Measurements from ENCODE around the gene GLI2. TPM values are rescaled to one million over a fixed set of nuclear protein-coding genes. Genes with fewer than 3 reads are reported as not detected.

Gene GLI2
- total RNA-seq, 1 experiment from 2014 or later = not detected

GRCh38 chr2:120770641-120771040 is 35.0 kb downstream of the GLI2 start:
- Histone ChIP-seq H3K9ac (ENCODE audit: low read length) (no peak overlapping the region), H2AFZ (ENCODE audit: low read length) (no peak overlapping the region), H4K20me1 (ENCODE audit: insufficient read depth, low read depth, low read length) (no peaks in the 10 kb centered on the region), H3K4me2 (ENCODE audit: low read depth, low read length, poor library complexity, severe bottlenecking) (no peak overlapping the region), H3K9me2 (replicated peaks; ENCODE audit: insufficient read depth, low read length) (no peaks in the 10 kb centered on the region), H3K4me3 (ENCODE audit: low read length) (no peak overlapping the region), H3K27me3 (ENCODE audit: low read length) (no peaks in the 10 kb centered on the region), H3K4me1 (ENCODE audit: low read length) (no peaks in the 10 kb centered on the region), H3K27ac (ENCODE audit: low read length) (no peak overlapping the region), H3K9me3 (ENCODE audit: low read length) (no peaks in the 10 kb centered on the region), H3K79me2 (ENCODE audit: low read length) (no peaks in the 10 kb centered on the region), H3K36me3 (ENCODE audit: insufficient read depth, low read length) (no peaks in the 10 kb centered on the region)
- DNase-seq = no peak

GRCh38 chr2:120771111-120771780 is 35.6 kb downstream of the GLI2 start:
- Histone ChIP-seq H3K4me2 (ENCODE audit: low read depth, low read length, poor library complexity, severe bottlenecking) (no peak overlapping the region), H3K36me3 (ENCODE audit: insufficient read depth, low read length) (no peaks in the 10 kb centered on the region), H3K9me3 (ENCODE audit: low read length) (no peaks in the 10 kb centered on the region), H3K9ac (ENCODE audit: low read length) (no peak overlapping the region), H4K20me1 (ENCODE audit: insufficient read depth, low read depth, low read length) (no peaks in the 10 kb centered on the region), H3K4me1 (ENCODE audit: low read length) (no peaks in the 10 kb centered on the region), H2AFZ (ENCODE audit: low read length) (no peak overlapping the region), H3K79me2 (ENCODE audit: low read length) (no peaks in the 10 kb centered on the region), H3K27me3 (ENCODE audit: low read length) (no peaks in the 10 kb centered on the region), H3K4me3 (ENCODE audit: low read length) (no peak overlapping the region), H3K27ac (ENCODE audit: low read length) (no peak overlapping the region), H3K9me2 (replicated peaks; ENCODE audit: insufficient read depth, low read length) (no peaks in the 10 kb centered on the region)
- DNase-seq = no peak

- Histone ChIP-seq H3K36me3 (ENCODE audit: insufficient read depth, low read length) (no peaks in the 10 kb centered on the region), H4K20me1 (ENCODE audit: insufficient read depth, low read depth, low read length) (no peaks in the 10 kb centered on the region), H3K9me3 (ENCODE audit: low read length) (no peaks in the 10 kb centered on the region), H2AFZ (ENCODE audit: low read length) (no peak overlapping the region), H3K9ac (ENCODE audit: low read length) (no peak overlapping the region), H3K9me2 (replicated peaks; ENCODE audit: insufficient read depth, low read length) (no peaks in the 10 kb centered on the region), H3K27ac (ENCODE audit: low read length) (no peak overlapping the region), H3K79me2 (ENCODE audit: low read length) (no peaks in the 10 kb centered on the region), H3K4me1 (ENCODE audit: low read length) (no peaks in the 10 kb centered on the region), H3K4me3 (ENCODE audit: low read length) (no peak overlapping the region), H3K4me2 (ENCODE audit: low read depth, low read length, poor library complexity, severe bottlenecking) (no peak overlapping the region), H3K27me3 (ENCODE audit: low read length) (no peaks in the 10 kb centered on the region)
- no peak for DNase-seq
Observed at GRCh38 chr2:120771781-120772208, 36.1 kb downstream of the GLI2 start.

GRCh38 chr2:120772261-120772660 is 36.6 kb downstream of the GLI2 start:
- Histone ChIP-seq H2AFZ (ENCODE audit: low read length) (no peak overlapping the region), H3K9ac (ENCODE audit: low read length) (no peak overlapping the region), H3K4me3 (ENCODE audit: low read length) (no peak overlapping the region), H3K9me2 (replicated peaks; ENCODE audit: insufficient read depth, low read length) (no peaks in the 10 kb centered on the region), H3K4me1 (ENCODE audit: low read length) (no peaks in the 10 kb centered on the region), H3K36me3 (ENCODE audit: insufficient read depth, low read length) (no peaks in the 10 kb centered on the region), H3K9me3 (ENCODE audit: low read length) (no peaks in the 10 kb centered on the region), H3K79me2 (ENCODE audit: low read length) (no peaks in the 10 kb centered on the region), H4K20me1 (ENCODE audit: insufficient read depth, low read depth, low read length) (no peaks in the 10 kb centered on the region), H3K27ac (ENCODE audit: low read length) (no peak overlapping the region), H3K27me3 (ENCODE audit: low read length) (no peaks in the 10 kb centered on the region), H3K4me2 (ENCODE audit: low read depth, low read length, poor library complexity, severe bottlenecking) (no peak overlapping the region)
- no peak for DNase-seq

- H3K36me3 ChIP-seq (ENCODE audit: insufficient read depth, low read length) = no peaks in the 10 kb centered on the region
- H3K79me2 ChIP-seq (ENCODE audit: low read length) = no peaks in the 10 kb centered on the region
- no peak overlapping the region for H3K27ac ChIP-seq (ENCODE audit: low read length)
- H3K4me2 ChIP-seq (ENCODE audit: low read depth, low read length, poor library complexity, severe bottlenecking) = no peak overlapping the region
- no peak overlapping the region for H3K4me3 ChIP-seq (ENCODE audit: low read length)
- no peaks in the 10 kb centered on the region for H3K27me3 ChIP-seq (ENCODE audit: low read length)
- no peak overlapping the region for H2AFZ ChIP-seq (ENCODE audit: low read length)
- H3K9me2 ChIP-seq (replicated peaks; ENCODE audit: insufficient read depth, low read length) = no peaks in the 10 kb centered on the region
- no peaks in the 10 kb centered on the region for H3K4me1 ChIP-seq (ENCODE audit: low read length)
- H3K9ac ChIP-seq (ENCODE audit: low read length) = no peak overlapping the region
- no peaks in the 10 kb centered on the region for H4K20me1 ChIP-seq (ENCODE audit: insufficient read depth, low read depth, low read length)
- DNase-seq = no peak
- no peaks in the 10 kb centered on the region for H3K9me3 ChIP-seq (ENCODE audit: low read length)
Observed at GRCh38 chr2:120773186-120773800, 37.6 kb downstream of the GLI2 start.

GRCh38 chr2:120774557-120775160 is 39.0 kb downstream of the GLI2 start:
- Histone ChIP-seq H3K27me3 (ENCODE audit: low read length) (no peaks in the 10 kb centered on the region), H3K4me2 (ENCODE audit: low read depth, low read length, poor library complexity, severe bottlenecking) (no peak overlapping the region), H3K4me3 (ENCODE audit: low read length) (no peak overlapping the region), H3K27ac (ENCODE audit: low read length) (no peak overlapping the region), H3K9me3 (ENCODE audit: low read length) (no peaks in the 10 kb centered on the region), H3K9ac (ENCODE audit: low read length) (no peak overlapping the region), H3K79me2 (ENCODE audit: low read length) (no peaks in the 10 kb centered on the region), H4K20me1 (ENCODE audit: insufficient read depth, low read depth, low read length) (0 out of 2 replicates have a peak, but pooled peaks cover 3% of the 10 kb centered on the region), H3K9me2 (replicated peaks; ENCODE audit: insufficient read depth, low read length) (no peaks in the 10 kb centered on the region), H3K36me3 (ENCODE audit: insufficient read depth, low read length) (no peaks in the 10 kb centered on the region), H2AFZ (ENCODE audit: low read length) (no peak overlapping the region), H3K4me1 (ENCODE audit: low read length) (no peaks in the 10 kb centered on the region)
- DNase-seq = no peak

- DNase-seq = no peak
- no peak overlapping the region for H3K27ac ChIP-seq (ENCODE audit: low read length)
- H3K9ac ChIP-seq (ENCODE audit: low read length) = no peak overlapping the region
- H3K27me3 ChIP-seq (ENCODE audit: low read length) = no peaks in the 10 kb centered on the region
- H3K79me2 ChIP-seq (ENCODE audit: low read length) = no peaks in the 10 kb centered on the region
- H4K20me1 ChIP-seq (ENCODE audit: insufficient read depth, low read depth, low read length) = 0 out of 2 replicates have a peak, but pooled peaks cover 3% of the 10 kb centered on the region
- H3K9me2 ChIP-seq (replicated peaks; ENCODE audit: insufficient read depth, low read length) = no peaks in the 10 kb centered on the region
- no peaks in the 10 kb centered on the region for H3K9me3 ChIP-seq (ENCODE audit: low read length)
- no peak overlapping the region for H2AFZ ChIP-seq (ENCODE audit: low read length)
- H3K4me3 ChIP-seq (ENCODE audit: low read length) = no peak overlapping the region
- H3K4me1 ChIP-seq (ENCODE audit: low read length) = no peaks in the 10 kb centered on the region
- no peak overlapping the region for H3K4me2 ChIP-seq (ENCODE audit: low read depth, low read length, poor library complexity, severe bottlenecking)
- no peaks in the 10 kb centered on the region for H3K36me3 ChIP-seq (ENCODE audit: insufficient read depth, low read length)
Observed at GRCh38 chr2:120775194-120775593, 39.5 kb downstream of the GLI2 start.

GRCh38 chr2:120775801-120776589 is 40.3 kb downstream of the GLI2 start:
- H3K9ac ChIP-seq (ENCODE audit: low read length) = no peak overlapping the region
- no peak for DNase-seq
- no peak overlapping the region for H2AFZ ChIP-seq (ENCODE audit: low read length)

More at GRCh38 chr2:120775801-120776589, 40.3 kb downstream of the GLI2 start:
- Histone ChIP-seq H3K4me2 (ENCODE audit: low read depth, low read length, poor library complexity, severe bottlenecking) (no peak overlapping the region), H3K79me2 (ENCODE audit: low read length) (no peaks in the 10 kb centered on the region), H3K9me2 (replicated peaks; ENCODE audit: insufficient read depth, low read length) (no peaks in the 10 kb centered on the region), H3K27me3 (ENCODE audit: low read length) (no peaks in the 10 kb centered on the region), H3K4me1 (ENCODE audit: low read length) (no peaks in the 10 kb centered on the region), H3K4me3 (ENCODE audit: low read length) (no peak overlapping the region), H3K36me3 (ENCODE audit: insufficient read depth, low read length) (no peaks in the 10 kb centered on the region), H4K20me1 (ENCODE audit: insufficient read depth, low read depth, low read length) (0 out of 2 replicates have a peak, but pooled peaks cover 3% of the 10 kb centered on the region), H3K27ac (ENCODE audit: low read length) (no peak overlapping the region), H3K9me3 (ENCODE audit: low read length) (no peaks in the 10 kb centered on the region)
